ENCODE data around the gene FTO. TPM values are rescaled to one million over a fixed set of nuclear protein-coding genes. Genes with fewer than 3 reads are reported as not detected.

The FTO gene
- total and polyA plus RNA-seq, 9 donors: 45.0 to 71.1 (median 55.6) TPM

DNA sequence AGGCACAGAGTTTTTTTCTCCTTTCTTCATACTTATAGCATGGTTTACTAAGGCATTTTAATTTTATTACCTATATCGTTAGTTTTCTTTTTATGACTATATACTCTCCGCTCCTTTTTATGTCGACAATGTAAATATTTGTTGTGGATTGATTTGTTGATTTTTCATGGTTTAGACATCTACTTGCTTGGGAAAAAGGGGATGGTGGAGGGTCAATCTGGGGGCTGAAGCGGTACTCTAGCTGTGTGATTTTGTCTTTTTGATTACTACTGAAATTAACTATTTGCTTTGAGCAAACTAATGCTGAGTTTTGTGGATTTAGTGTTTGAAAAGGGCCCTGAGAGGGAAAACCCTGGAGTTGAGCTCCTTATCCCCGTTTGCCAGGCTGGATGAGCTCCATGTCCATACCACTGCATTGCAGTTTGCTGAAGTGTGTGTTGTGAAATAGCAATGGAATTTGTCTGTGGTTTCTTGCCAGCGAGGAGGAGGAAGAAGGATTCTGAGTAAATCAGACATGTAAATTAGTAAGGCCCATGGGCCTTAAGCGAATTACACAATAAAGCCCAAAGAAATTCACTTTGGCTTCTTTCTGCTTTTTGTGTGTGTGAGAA, 72.0 kb downstream of the FTO start:
- Histone ChIP-seq H3K4me1 (ENCODE audit: control insufficient read depth, insufficient read depth, low read length) (no peaks in the 10 kb centered on the region), H3K27me3 (ENCODE audit: control insufficient read depth, insufficient read depth, low read length) (no peaks in the 10 kb centered on the region), H3K4me3 (ENCODE audit: low read length) (no peak overlapping the region), H3K36me3 (ENCODE audit: control insufficient read depth, insufficient read depth, low read length) (no peaks in the 10 kb centered on the region), H3K27ac (ENCODE audit: low read length) (no peak overlapping the region), H3K9me3 (replicated peaks; ENCODE audit: control insufficient read depth, low read depth, low read length) (no peaks in the 10 kb centered on the region)
- peak; percentile 69 for DNase-seq
- 43% methylated on average over 2 of the region's 7 CpGs for WGBS (ENCODE audit: insufficient coverage)

DNA sequence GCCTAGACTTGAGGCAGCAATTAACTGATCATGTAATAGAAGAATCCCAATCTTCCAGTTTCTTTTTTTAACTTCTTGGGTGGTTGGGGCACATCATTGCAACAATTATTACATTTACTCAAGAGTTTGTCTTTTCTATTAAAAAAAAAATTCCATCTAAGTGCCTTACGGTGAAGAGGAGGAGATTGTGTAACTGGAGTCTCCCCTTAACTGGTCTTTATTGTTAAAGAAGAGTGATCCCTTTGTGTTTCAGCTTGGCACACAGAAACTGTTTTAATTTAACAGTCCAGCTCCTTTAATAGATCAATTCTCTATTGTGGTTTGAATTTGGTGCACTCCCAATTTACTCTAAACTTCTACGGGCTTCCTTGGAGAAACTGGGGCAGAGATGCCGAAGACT, 75.2 kb downstream of the FTO start:
- H3K9me3 ChIP-seq (replicated peaks; ENCODE audit: control insufficient read depth, low read depth, low read length): no peaks in the 10 kb centered on the region
- H3K4me3 ChIP-seq (ENCODE audit: low read length): no peak overlapping the region
- no peaks in the 10 kb centered on the region for H3K27me3 ChIP-seq (ENCODE audit: control insufficient read depth, insufficient read depth, low read length)
- no peak for DNase-seq
- H3K36me3 ChIP-seq (ENCODE audit: control insufficient read depth, insufficient read depth, low read length): no peaks in the 10 kb centered on the region
- no CpG with 5 or more reads among the region's 3 CpGs for WGBS (ENCODE audit: insufficient coverage)
- H3K4me1 ChIP-seq (ENCODE audit: control insufficient read depth, insufficient read depth, low read length): no peaks in the 10 kb centered on the region
- no peak overlapping the region for H3K27ac ChIP-seq (ENCODE audit: low read length)

- no peaks in the 10 kb centered on the region for H3K36me3 ChIP-seq (ENCODE audit: control insufficient read depth, insufficient read depth, low read length)
- no peak overlapping the region for H3K4me3 ChIP-seq (ENCODE audit: low read length)
- no peaks in the 10 kb centered on the region for H3K27me3 ChIP-seq (ENCODE audit: control insufficient read depth, insufficient read depth, low read length)
- H3K27ac ChIP-seq (ENCODE audit: low read length): no peak overlapping the region
- no peaks in the 10 kb centered on the region for H3K9me3 ChIP-seq (replicated peaks; ENCODE audit: control insufficient read depth, low read depth, low read length)
- no peaks in the 10 kb centered on the region for H3K4me1 ChIP-seq (ENCODE audit: control insufficient read depth, insufficient read depth, low read length)
- DNase-seq: no peak
- WGBS (ENCODE audit: insufficient coverage): 43% methylated on average over 1 of the region's 3 CpGs
Measured at GRCh38 chr16:53780051-53780450, 76.1 kb downstream of the FTO start.

- DNase-seq: no peak
- no peaks in the 10 kb centered on the region for H3K36me3 ChIP-seq (ENCODE audit: control insufficient read depth, insufficient read depth, low read length)
- no CpG with 5 or more reads among the region's 1 CpG for WGBS (ENCODE audit: insufficient coverage)
- no peaks in the 10 kb centered on the region for H3K9me3 ChIP-seq (replicated peaks; ENCODE audit: control insufficient read depth, low read depth, low read length)
- H3K27me3 ChIP-seq (ENCODE audit: control insufficient read depth, insufficient read depth, low read length): no peaks in the 10 kb centered on the region
- no peaks in the 10 kb centered on the region for H3K4me1 ChIP-seq (ENCODE audit: control insufficient read depth, insufficient read depth, low read length)
- no peak overlapping the region for H3K4me3 ChIP-seq (ENCODE audit: low read length)
- no peak overlapping the region for H3K27ac ChIP-seq (ENCODE audit: low read length)
Measured at GRCh38 chr16:53781023-53781605, 77.2 kb downstream of the FTO start.

GRCh38 chr16:53782148-53782547, 78.2 kb downstream of the FTO start:
- no peaks in the 10 kb centered on the region for H3K27me3 ChIP-seq (ENCODE audit: control insufficient read depth, insufficient read depth, low read length)
- no peak for DNase-seq
- H3K4me1 ChIP-seq (ENCODE audit: control insufficient read depth, insufficient read depth, low read length): no peaks in the 10 kb centered on the region
- WGBS (ENCODE audit: insufficient coverage): no CpG with 5 or more reads among the region's 3 CpGs
- no peaks in the 10 kb centered on the region for H3K36me3 ChIP-seq (ENCODE audit: control insufficient read depth, insufficient read depth, low read length)
- no peaks in the 10 kb centered on the region for H3K9me3 ChIP-seq (replicated peaks; ENCODE audit: control insufficient read depth, low read depth, low read length)
- no peak overlapping the region for H3K4me3 ChIP-seq (ENCODE audit: low read length)
- H3K27ac ChIP-seq (ENCODE audit: low read length): no peak overlapping the region

- no peak overlapping the region for H3K27ac ChIP-seq (ENCODE audit: low read length)
- no peaks in the 10 kb centered on the region for H3K9me3 ChIP-seq (replicated peaks; ENCODE audit: control insufficient read depth, low read depth, low read length)
- no CpG with 5 or more reads among the region's 1 CpG for WGBS (ENCODE audit: insufficient coverage)
- H3K36me3 ChIP-seq (ENCODE audit: control insufficient read depth, insufficient read depth, low read length): no peaks in the 10 kb centered on the region
- no peaks in the 10 kb centered on the region for H3K4me1 ChIP-seq (ENCODE audit: control insufficient read depth, insufficient read depth, low read length)
- no peaks in the 10 kb centered on the region for H3K27me3 ChIP-seq (ENCODE audit: control insufficient read depth, insufficient read depth, low read length)
- DNase-seq: peak; percentile 29
- no peak overlapping the region for H3K4me3 ChIP-seq (ENCODE audit: low read length)
Measured at GRCh38 chr16:53784291-53784690, 80.3 kb downstream of the FTO start.

DNA sequence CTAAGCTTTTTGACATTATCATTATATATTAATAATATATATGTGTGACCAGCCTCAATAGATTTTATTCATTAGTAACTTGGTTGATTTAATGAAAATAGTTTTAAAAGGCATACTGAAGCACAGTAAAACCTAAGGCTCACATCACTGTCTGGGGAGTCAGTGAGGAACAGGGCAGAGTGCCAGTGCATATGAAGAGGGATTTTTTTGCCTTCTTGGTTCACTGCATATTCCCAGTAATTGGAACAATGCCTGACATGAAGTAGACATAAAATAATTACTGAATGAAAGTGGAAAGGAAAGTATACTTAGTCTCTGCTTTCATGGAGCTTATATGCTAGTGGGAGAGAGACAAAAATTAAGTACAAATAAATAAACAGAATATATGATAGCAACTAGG, 81.1 kb downstream of the FTO start:
- H3K27ac ChIP-seq (ENCODE audit: low read length): no peak overlapping the region
- H3K4me1 ChIP-seq (ENCODE audit: control insufficient read depth, insufficient read depth, low read length): no peaks in the 10 kb centered on the region
- no peaks in the 10 kb centered on the region for H3K36me3 ChIP-seq (ENCODE audit: control insufficient read depth, insufficient read depth, low read length)
- H3K9me3 ChIP-seq (replicated peaks; ENCODE audit: control insufficient read depth, low read depth, low read length): no peaks in the 10 kb centered on the region
- H3K4me3 ChIP-seq (ENCODE audit: low read length): no peak overlapping the region
- DNase-seq: peak; percentile 56
- H3K27me3 ChIP-seq (ENCODE audit: control insufficient read depth, insufficient read depth, low read length): no peaks in the 10 kb centered on the region

- no peaks in the 10 kb centered on the region for H3K27me3 ChIP-seq (ENCODE audit: control insufficient read depth, insufficient read depth, low read length)
- DNase-seq: no peak
- WGBS (ENCODE audit: insufficient coverage): 100% methylated on average over 1 of the region's 3 CpGs
- H3K27ac ChIP-seq (ENCODE audit: low read length): no peak overlapping the region
- no peaks in the 10 kb centered on the region for H3K36me3 ChIP-seq (ENCODE audit: control insufficient read depth, insufficient read depth, low read length)
- no peak overlapping the region for H3K4me3 ChIP-seq (ENCODE audit: low read length)
- H3K9me3 ChIP-seq (replicated peaks; ENCODE audit: control insufficient read depth, low read depth, low read length): no peaks in the 10 kb centered on the region
- no peaks in the 10 kb centered on the region for H3K4me1 ChIP-seq (ENCODE audit: control insufficient read depth, insufficient read depth, low read length)
Measured at GRCh38 chr16:53785916-53786315, 82.0 kb downstream of the FTO start.

- Histone ChIP-seq H3K27ac (ENCODE audit: low read length) (no peak overlapping the region), H3K9me3 (replicated peaks; ENCODE audit: control insufficient read depth, low read depth, low read length) (no peaks in the 10 kb centered on the region), H3K36me3 (ENCODE audit: control insufficient read depth, insufficient read depth, low read length) (no peaks in the 10 kb centered on the region), H3K4me1 (ENCODE audit: control insufficient read depth, insufficient read depth, low read length) (no peaks in the 10 kb centered on the region), H3K4me3 (ENCODE audit: low read length) (no peak overlapping the region), H3K27me3 (ENCODE audit: control insufficient read depth, insufficient read depth, low read length) (no peaks in the 10 kb centered on the region)
- DNase-seq: no peak
- WGBS (ENCODE audit: insufficient coverage): 100% methylated on average over 1 of the region's 2 CpGs
Measured at GRCh38 chr16:53787423-53787822, 83.5 kb downstream of the FTO start.

- WGBS (ENCODE audit: insufficient coverage): no CpG with 5 or more reads among the region's 2 CpGs
- Histone ChIP-seq H3K36me3 (ENCODE audit: control insufficient read depth, insufficient read depth, low read length) (no peaks in the 10 kb centered on the region), H3K4me3 (ENCODE audit: low read length) (no peak overlapping the region), H3K27ac (ENCODE audit: low read length) (no peak overlapping the region), H3K27me3 (ENCODE audit: control insufficient read depth, insufficient read depth, low read length) (no peaks in the 10 kb centered on the region), H3K4me1 (ENCODE audit: control insufficient read depth, insufficient read depth, low read length) (no peaks in the 10 kb centered on the region), H3K9me3 (replicated peaks; ENCODE audit: control insufficient read depth, low read depth, low read length) (no peaks in the 10 kb centered on the region)
- DNase-seq: peak; percentile 51
Measured at GRCh38 chr16:53789137-53789536, 85.2 kb downstream of the FTO start.

Data from muscle of leg (tissue), 11 donors.